ENCODE data around the gene ZBTB24. TPM values are rescaled to one million over a fixed set of nuclear protein-coding genes. Genes with fewer than 3 reads are reported as not detected.

Gene ZBTB24
- total and polyA plus RNA-seq, 2 of the 13 experiments (the other 11 are each of a cell fraction or from before 2014, with no cell fraction given) = 1.5 to 6.2 TPM

- ChIA-PET CTCF (ENCODE audit: low intra/inter-chr PET ratio, low total read pairs) (no interaction called here), POLR2A (no interaction called here)
- WGBS (ENCODE audit: low lambda C conversion rate) = 99% methylated on average over 9 of the region's 9 CpGs
- peaks cover 2% of the 10 kb centered on the region for H3K79me2 ChIP-seq (ENCODE audit: insufficient read depth, low read length)
- no peak overlapping the region for H3K4me3 ChIP-seq (replicated peaks in 1 of 3; ENCODE audit: insufficient read depth in 1 of 3, low read depth in 2 of 3, low read length in 3 of 3)
- intact Hi-C loops (cut with micrococcal nuclease; ENCODE audit: unreplicated experiment) = no loop called here
- H2AFZ ChIP-seq (ENCODE audit: low read length) = no peak overlapping the region
- no peak overlapping the region for H3K9ac ChIP-seq (ENCODE audit: insufficient read depth, low read depth, low read length)
- H3K4me2 ChIP-seq (ENCODE audit: low read depth, low read length) = no peak overlapping the region
- TF ChIP-seq ZBTB7B (CRISPR knock-in tag; IDR thresholded peaks at IDR 0.05) = no peak
- TF ChIP-seq POLR2A (IDR thresholded peaks at IDR 0.05; ENCODE audit: insufficient read depth in 1 of 2, low read depth in 2 of 2, low read length in 2 of 2) = no peak
- TF ChIP-seq, protein P1, sequence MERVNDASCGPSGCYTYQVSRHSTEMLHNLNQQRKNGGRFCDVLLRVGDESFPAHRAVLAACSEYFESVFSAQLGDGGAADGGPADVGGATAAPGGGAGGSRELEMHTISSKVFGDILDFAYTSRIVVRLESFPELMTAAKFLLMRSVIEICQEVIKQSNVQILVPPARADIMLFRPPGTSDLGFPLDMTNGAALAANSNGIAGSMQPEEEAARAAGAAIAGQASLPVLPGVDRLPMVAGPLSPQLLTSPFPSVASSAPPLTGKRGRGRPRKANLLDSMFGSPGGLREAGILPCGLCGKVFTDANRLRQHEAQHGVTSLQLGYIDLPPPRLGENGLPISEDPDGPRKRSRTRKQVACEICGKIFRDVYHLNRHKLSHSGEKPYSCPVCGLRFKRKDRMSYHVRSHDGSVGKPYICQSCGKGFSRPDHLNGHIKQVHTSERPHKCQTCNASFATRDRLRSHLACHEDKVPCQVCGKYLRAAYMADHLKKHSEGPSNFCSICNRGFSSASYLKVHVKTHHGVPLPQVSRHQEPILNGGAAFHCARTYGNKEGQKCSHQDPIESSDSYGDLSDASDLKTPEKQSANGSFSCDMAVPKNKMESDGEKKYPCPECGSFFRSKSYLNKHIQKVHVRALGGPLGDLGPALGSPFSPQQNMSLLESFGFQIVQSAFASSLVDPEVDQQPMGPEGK (CRISPR knock-in tag; IDR thresholded peaks at IDR 0.05) = no peak
- no peak for TF ChIP-seq KDM4B (CRISPR knock-in tag; IDR thresholded peaks at IDR 0.05)
- TF ChIP-seq CAMTA2 (CRISPR knock-in tag; IDR thresholded peaks at IDR 0.05; ENCODE audit: borderline replicate concordance) = no peak
- no peak for TF ChIP-seq FOXM1 (CRISPR knock-in tag; IDR thresholded peaks at IDR 0.05)
- TF ChIP-seq SIN3B (IDR thresholded peaks at IDR 0.05; ENCODE audit: low read length) = no peak
- no peak for TF ChIP-seq ZXDC (CRISPR knock-in tag; IDR thresholded peaks at IDR 0.05)
- no TSS peak for BruUV-seq (replicated peaks)
- no peaks in the 10 kb centered on the region for H4K20me1 ChIP-seq (ENCODE audit: insufficient read depth, low read length)
- H3K9me3 ChIP-seq (ENCODE audit: low read length) = no peaks in the 10 kb centered on the region
- DNase-seq (ENCODE audit: low spot score) = no peak
- H3K4me1 ChIP-seq (ENCODE audit: insufficient read depth, low read length) = peaks cover 11% of the 10 kb centered on the region
- ATAC-seq = no peak
- FAIRE-seq = no peak
- in situ Hi-C loops (cut with HindIII; ENCODE audit: extremely low pct_ligation_motif_present, low pct_unique_long_range_greater_than_20kb) = no loop called here
- peaks cover 20 to 61% of the 10 kb centered on the region in 2 experiments; a peak in 4 of 5 replicates for H3K36me3 ChIP-seq (replicated peaks in 1 of 2; ENCODE audit: control insufficient read depth in 1 of 2, insufficient read depth in 2 of 2, low read length in 2 of 2)
- H3K27ac ChIP-seq (ENCODE audit: extremely low read length, insufficient read depth, low read length) = no peak overlapping the region
- no peaks in the 10 kb centered on the region for H3K27me3 ChIP-seq (ENCODE audit: control insufficient read depth in 1 of 2, insufficient read depth in 2 of 2, low read length in 2 of 2)
Observed at GRCh38 chr6:109472132-109472995, 10.7 kb downstream of the ZBTB24 start.
